ENCODE data around the gene FTL.

Gene FTL

GRCh38 chr19:48943081-48943480, 22.0 kb upstream of the FTL start:
- CTCF ChIA-PET, result no interaction called here

GRCh38 chr19:48945415-48945814, 19.7 kb upstream of the FTL start:
- ChIA-PET POLR2A (no interaction called here), CTCF (no interaction called here)
- DNase-seq (ENCODE audit: low read depth, low spot score), result no peak
- no peak overlapping the region for H3K4me3 ChIP-seq (ENCODE audit: low read depth, low read length)
- TF ChIP-seq CTCF (IDR thresholded peaks at IDR 0.05; ENCODE audit: insufficient read depth, low read length, missing control alignments), result no peak

More at GRCh38 chr19:48943081-48943480, 22.0 kb upstream of the FTL start:
- TF ChIP-seq CTCF (IDR thresholded peaks at IDR 0.05; ENCODE audit: insufficient read depth, low read length, missing control alignments), result no peak
- POLR2A ChIA-PET, result interaction anchor here (0.6 to 1.1 kb wide), 2 partner anchors 11 to 62 kb away, joined by 3 to 4 read pairs; no protein-coding TSS in a partner anchor
- H3K4me3 ChIP-seq (ENCODE audit: low read depth, low read length), result no peak overlapping the region
- no peak for DNase-seq (ENCODE audit: low read depth, low spot score)

- H3K4me3 ChIP-seq (ENCODE audit: low read depth, low read length), result no peak overlapping the region
- no peak for DNase-seq (ENCODE audit: low read depth, low spot score)
- TF ChIP-seq CTCF (IDR thresholded peaks at IDR 0.05; ENCODE audit: insufficient read depth, low read length, missing control alignments), result no peak
- ChIA-PET POLR2A (no interaction called here), CTCF (interaction anchor here (1.6 kb wide), 1 partner anchor 103 kb away, joined by 4 read pairs; no protein-coding TSS in a partner anchor)
Observed at GRCh38 chr19:48945817-48946216, 19.3 kb upstream of the FTL start.

GRCh38 chr19:48946463-48947257, 18.4 kb upstream of the FTL start:
- no peak for TF ChIP-seq CTCF (IDR thresholded peaks at IDR 0.05; ENCODE audit: insufficient read depth, low read length, missing control alignments)
- no peak for DNase-seq (ENCODE audit: low read depth, low spot score)
- no peak overlapping the region for H3K4me3 ChIP-seq (ENCODE audit: low read depth, low read length)
- ChIA-PET CTCF (interaction anchor here (1.6 kb wide), 1 partner anchor 104 kb away, joined by 4 read pairs; no protein-coding TSS in a partner anchor), POLR2A (no interaction called here)

- ChIA-PET CTCF (interaction anchor here (1.1 to 1.6 kb wide), 2 partner anchors 24 to 105 kb away, joined by 3 to 4 read pairs; no protein-coding TSS in a partner anchor), POLR2A (no interaction called here)
- TF ChIP-seq CTCF (IDR thresholded peaks at IDR 0.05; ENCODE audit: insufficient read depth, low read length, missing control alignments), result no peak
- no peak for DNase-seq (ENCODE audit: low read depth, low spot score)
- no peak overlapping the region for H3K4me3 ChIP-seq (ENCODE audit: low read depth, low read length)
Observed at GRCh38 chr19:48947258-48947542, 17.9 kb upstream of the FTL start.

- no peak overlapping the region for H3K4me3 ChIP-seq (ENCODE audit: low read depth, low read length)
- TF ChIP-seq CTCF (IDR thresholded peaks at IDR 0.05; ENCODE audit: insufficient read depth, low read length, missing control alignments), result no peak
- no peak for DNase-seq (ENCODE audit: low read depth, low spot score)
- ChIA-PET CTCF (interaction anchor here (1.2 kb wide), 1 partner anchor 20 kb away, joined by 3 read pairs; no protein-coding TSS in a partner anchor), POLR2A (no interaction called here)
Observed at GRCh38 chr19:48950159-48950558, 14.9 kb upstream of the FTL start.
